PFSK-1 (cell line): Measurements from ENCODE around the gene BACH1.

ENCODE experiments used
- POLR2AphosphoS5 ChIP-seq: IDR thresholded peaks from 2 replicates; pipeline ENCODE4 v1.6.1; 2012; ENCODE audit warnings: low read depth, mild to moderate bottlenecking, control low read depth, low read length, moderate library complexity
- SIN3A ChIP-seq: IDR thresholded peaks from 2 replicates; pipeline ENCODE4 v1.6.1; 2012; ENCODE audit warnings: mild to moderate bottlenecking, low read length, moderate library complexity, borderline replicate concordance; ENCODE audit not compliant: insufficient read depth

- TF ChIP-seq SIN3A = no peak
- TF ChIP-seq POLR2AphosphoS5 = no peak
Measured at GRCh38 chr21:29308456-29308783, 9.7 kb downstream of the BACH1 start.
